ENCODE results near the gene EZR.

Gene EZR

GRCh38 chr6:158780988-158781691 is 38.0 kb downstream of the EZR start:
- Histone ChIP-seq H3K4me3 (no peak overlapping the region), H3K27ac (no peak overlapping the region)
- no peak for TF ChIP-seq CTCF (IDR thresholded peaks at IDR 0.05)
- no peak for DNase-seq (ENCODE audit: low spot score)

DNA sequence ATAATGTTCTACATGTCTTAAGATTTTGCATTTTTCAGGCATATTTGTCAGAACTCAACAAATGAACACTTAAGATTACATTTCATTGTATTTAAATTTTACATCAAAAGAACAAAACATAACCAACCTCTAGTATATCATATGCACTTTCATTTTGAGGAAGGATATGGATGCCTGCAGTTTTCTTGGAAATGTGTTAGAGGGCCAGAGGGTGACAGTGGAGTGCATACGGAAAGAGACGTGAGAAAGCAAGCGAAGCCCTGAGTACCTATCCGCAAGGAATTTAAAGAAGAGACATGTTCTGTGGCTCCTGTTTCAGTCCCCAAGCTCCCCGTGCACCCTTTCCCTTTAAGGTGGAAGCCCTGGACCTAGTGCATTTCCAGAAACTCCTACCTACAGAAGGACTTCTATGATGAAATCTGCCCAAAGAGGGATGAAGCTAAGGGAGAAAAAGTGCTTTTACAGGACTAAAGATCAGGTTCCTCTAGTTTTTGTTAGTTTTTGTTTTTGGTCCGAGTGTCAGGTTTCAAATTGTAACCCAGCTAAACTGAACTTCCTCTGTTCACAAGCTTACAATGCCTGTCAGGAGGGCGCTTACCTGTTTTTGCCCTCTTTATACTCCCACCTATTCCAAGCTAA is 38.8 kb downstream of the EZR start:
- no peak overlapping the region for H3K27ac ChIP-seq

DNA sequence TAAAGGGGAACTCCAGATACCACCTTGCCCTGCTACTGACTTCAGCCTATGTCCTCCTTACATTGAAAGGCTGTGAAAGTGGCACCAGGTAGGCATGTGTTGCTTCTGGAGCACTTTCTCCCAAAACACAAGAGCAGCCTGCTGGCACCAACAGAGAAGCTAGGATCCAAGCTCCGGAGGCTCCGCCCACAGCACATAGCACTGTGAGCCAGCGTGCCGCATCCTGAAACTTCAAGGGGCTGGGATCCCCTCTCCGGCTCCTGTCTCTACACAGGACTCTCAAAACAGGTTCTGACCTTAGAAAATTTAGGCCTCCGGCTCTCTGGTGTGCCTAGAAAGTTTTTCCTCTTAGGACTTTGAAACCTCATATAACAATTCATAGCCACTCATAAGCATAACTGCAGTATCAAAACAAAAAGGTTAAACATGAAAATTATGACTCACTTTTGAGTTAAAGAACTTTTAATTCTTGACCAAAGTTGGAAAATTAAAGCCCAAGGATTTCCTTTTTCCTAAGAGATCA is 41.1 kb downstream of the EZR start:
- H3K27ac ChIP-seq, result no peak overlapping the region
- H3K4me3 ChIP-seq, result no peak overlapping the region
- TF ChIP-seq CTCF (IDR thresholded peaks at IDR 0.05), result no peak
- DNase-seq (ENCODE audit: low spot score), result no peak

More for the DNA sequence above, 38.8 kb downstream of the EZR start:
- no peak for DNase-seq (ENCODE audit: low spot score)
- H3K4me3 ChIP-seq, result no peak overlapping the region
- TF ChIP-seq CTCF (IDR thresholded peaks at IDR 0.05), result no peak

DNA sequence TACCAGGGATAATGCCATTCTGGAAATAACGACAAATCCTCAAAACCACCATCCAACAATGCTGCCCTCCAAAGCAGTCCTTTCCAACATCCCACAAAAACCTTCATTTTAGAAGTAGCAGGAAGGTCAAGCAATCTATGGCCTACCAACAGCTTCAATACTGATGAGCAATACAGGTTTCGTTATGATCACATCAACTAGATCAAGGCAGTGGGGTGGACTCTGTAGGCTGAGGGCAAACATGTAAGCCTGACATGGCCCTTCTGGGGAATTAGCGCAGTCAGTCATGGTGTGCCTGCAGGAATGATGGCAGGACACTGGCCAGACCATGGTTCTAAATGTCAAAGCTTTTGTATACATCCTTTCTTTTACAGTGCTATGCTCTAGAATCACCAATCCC is 41.7 kb downstream of the EZR start:
- no peak overlapping the region for H3K27ac ChIP-seq

DNA sequence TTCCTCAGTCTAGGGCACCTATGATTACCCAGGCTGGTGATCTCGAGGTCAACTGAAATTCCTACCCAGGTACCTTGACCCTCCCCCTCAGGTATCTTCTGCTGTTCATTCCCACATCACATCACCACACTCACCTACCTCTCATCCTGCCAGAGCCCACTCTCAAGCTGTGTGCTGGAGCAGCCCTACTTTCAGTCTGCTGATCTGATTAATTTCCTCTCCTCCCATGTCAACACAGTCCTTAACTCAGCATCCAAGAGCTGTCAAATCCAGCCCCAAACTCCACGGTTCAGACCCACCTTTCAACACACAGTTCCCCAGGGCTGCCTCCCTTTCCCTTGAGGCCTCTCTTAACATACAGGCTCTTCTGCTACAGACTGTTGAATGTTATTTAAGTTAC is 42.4 kb downstream of the EZR start:
- DNase-seq (ENCODE audit: low spot score), result no peak
- no peak for TF ChIP-seq CTCF (IDR thresholded peaks at IDR 0.05)
- Histone ChIP-seq H3K27ac (no peak overlapping the region), H3K4me3 (no peak overlapping the region)

More for the DNA sequence above, 41.7 kb downstream of the EZR start:
- H3K4me3 ChIP-seq, result no peak overlapping the region
- no peak for TF ChIP-seq CTCF (IDR thresholded peaks at IDR 0.05)
- DNase-seq (ENCODE audit: low spot score), result no peak

GRCh38 chr6:158775832-158776231 is 43.3 kb downstream of the EZR start:
- TF ChIP-seq CTCF (IDR thresholded peaks at IDR 0.05), result no peak
- DNase-seq (ENCODE audit: low spot score), result no peak
- Histone ChIP-seq H3K4me3 (no peak overlapping the region), H3K27ac (no peak overlapping the region)

Data from coronary artery (tissue), 2 donors.